GM21447 (cell line): ENCODE data around the gene BAHCC1.

Experiments used
- ATAC-seq: cut with Tn5 transposase; IDR thresholded peaks from one replicate; pipeline ENCODE4 v1.9.1; 2021; ENCODE audit not compliant: unreplicated experiment

BAHCC1 gene

GRCh38 chr17:81440051-81440471, 44.8 kb downstream of the BAHCC1 start:
- ATAC-seq = no peak

- no peak for ATAC-seq
Observed at GRCh38 chr17:81440511-81441244, 45.4 kb downstream of the BAHCC1 start.

- no peak for ATAC-seq
Observed at GRCh38 chr17:81442791-81443190, 47.5 kb downstream of the BAHCC1 start.

- no peak for ATAC-seq
Observed at GRCh38 chr17:81443269-81443668, 48.0 kb downstream of the BAHCC1 start.

GRCh38 chr17:81444610-81445339, 49.5 kb downstream of the BAHCC1 start:
- no peak for ATAC-seq

GRCh38 chr17:81445642-81446503, 50.6 kb downstream of the BAHCC1 start:
- no peak for ATAC-seq

GRCh38 chr17:81447331-81447933, 52.2 kb downstream of the BAHCC1 start:
- ATAC-seq = no peak

- ATAC-seq = no peak
Observed at GRCh38 chr17:81448442-81448841, 53.2 kb downstream of the BAHCC1 start.

- no peak for ATAC-seq
Observed at GRCh38 chr17:81448950-81449349, 53.7 kb downstream of the BAHCC1 start.

- no peak for ATAC-seq
Observed at GRCh38 chr17:81449351-81449750, 54.1 kb downstream of the BAHCC1 start.

GRCh38 chr17:81451823-81452222, 56.6 kb downstream of the BAHCC1 start:
- no peak for ATAC-seq

- ATAC-seq = no peak
Observed at GRCh38 chr17:81452551-81452950, 57.3 kb downstream of the BAHCC1 start.

GRCh38 chr17:81453076-81453475, 57.8 kb downstream of the BAHCC1 start:
- no peak for ATAC-seq

- ATAC-seq = no peak
Observed at GRCh38 chr17:81453712-81454111, 58.5 kb downstream of the BAHCC1 start.

- ATAC-seq = no peak
Observed at GRCh38 chr17:81454473-81454872, 59.2 kb downstream of the BAHCC1 start.

GRCh38 chr17:81455387-81455786, 60.1 kb downstream of the BAHCC1 start:
- no peak for ATAC-seq

GRCh38 chr17:81456091-81456490, 60.8 kb downstream of the BAHCC1 start:
- ATAC-seq = no peak

- no peak for ATAC-seq
Observed at GRCh38 chr17:81456798-81457197, 61.5 kb downstream of the BAHCC1 start.

- ATAC-seq = no peak
Observed at GRCh38 chr17:81457401-81457800, 62.1 kb downstream of the BAHCC1 start.

- ATAC-seq = no peak
Observed at GRCh38 chr17:81457917-81458555, 62.8 kb downstream of the BAHCC1 start.

- no peak for ATAC-seq
Observed at GRCh38 chr17:81458628-81459027, 63.4 kb downstream of the BAHCC1 start.
